ENCODE data around the gene CXCL14.

CXCL14 gene

DNA sequence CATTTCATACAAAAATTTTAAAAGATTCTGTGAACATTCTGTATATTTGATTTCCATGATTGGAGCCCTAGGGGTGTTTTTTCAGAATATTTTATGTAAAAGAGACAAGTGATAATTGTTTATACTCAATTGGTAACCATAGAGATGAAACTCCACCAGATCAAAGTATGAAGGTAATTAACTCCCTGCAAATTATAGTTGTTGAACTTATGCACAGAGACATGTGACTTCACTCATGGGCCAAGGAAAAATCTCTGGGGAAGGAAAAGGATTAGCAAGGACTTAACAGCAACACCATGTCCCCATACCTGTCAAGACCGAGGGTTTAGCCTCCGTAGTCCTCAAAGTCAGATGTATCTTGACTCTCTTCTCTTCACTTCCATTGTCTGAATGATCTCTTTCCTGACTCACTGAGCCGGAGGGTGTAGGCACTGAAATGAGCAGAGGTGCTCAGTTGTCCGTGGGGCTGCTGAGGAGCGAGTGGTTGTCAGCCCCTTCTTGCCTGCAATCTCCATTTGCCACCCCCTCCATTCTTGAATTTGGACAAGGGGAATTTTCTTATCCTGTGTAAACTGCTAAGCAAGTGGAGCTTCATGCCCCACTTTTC lies 17.5 kb upstream of the CXCL14 start:
- no peak for DNase-seq

DNA sequence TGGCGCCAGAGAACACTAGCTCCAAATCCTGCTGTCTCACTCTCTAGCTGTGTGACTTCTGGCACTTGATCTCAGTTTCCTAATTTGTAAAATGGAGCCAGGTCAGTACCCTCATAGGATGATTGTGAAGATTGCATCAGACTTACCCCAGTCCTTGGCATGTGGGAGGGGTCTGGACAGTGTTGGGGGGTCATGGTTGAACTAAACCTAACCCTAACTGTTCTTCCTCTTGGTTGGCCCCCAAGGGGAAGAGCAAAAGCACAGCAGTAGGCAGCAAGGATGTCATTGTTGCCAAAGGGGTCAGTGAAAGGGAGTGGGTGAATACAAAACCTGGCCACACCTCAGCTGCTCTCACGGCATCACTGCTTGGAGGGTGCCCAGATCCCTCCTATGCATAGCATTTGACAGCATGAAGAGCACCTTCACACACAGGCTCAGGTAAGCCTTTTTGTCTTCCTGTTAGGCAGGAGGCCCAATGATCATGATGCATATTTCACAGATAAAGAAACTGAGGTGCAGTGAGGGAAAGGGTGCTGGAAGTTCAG lies 15.7 kb upstream of the CXCL14 start:
- no peak for DNase-seq

DNA sequence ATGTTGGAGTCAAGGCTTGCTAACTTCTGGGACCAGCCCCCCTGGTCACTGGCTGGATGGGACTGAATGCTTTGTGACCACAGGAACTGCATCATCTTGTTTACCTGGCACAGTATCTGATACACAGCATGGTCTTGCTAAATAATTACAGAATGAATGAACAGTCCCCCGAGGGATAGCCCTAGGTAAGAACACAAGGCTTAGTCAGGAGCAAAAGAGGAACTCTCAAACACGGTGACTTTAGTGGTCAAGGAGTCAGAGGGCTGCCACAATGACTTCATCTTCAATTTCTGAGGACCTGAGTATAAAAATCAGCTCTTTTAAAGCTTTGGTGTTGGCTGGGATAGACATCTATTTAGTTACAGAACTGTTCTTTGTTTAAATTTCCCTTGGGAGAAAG lies 15.1 kb upstream of the CXCL14 start:
- no peak for DNase-seq

DNA sequence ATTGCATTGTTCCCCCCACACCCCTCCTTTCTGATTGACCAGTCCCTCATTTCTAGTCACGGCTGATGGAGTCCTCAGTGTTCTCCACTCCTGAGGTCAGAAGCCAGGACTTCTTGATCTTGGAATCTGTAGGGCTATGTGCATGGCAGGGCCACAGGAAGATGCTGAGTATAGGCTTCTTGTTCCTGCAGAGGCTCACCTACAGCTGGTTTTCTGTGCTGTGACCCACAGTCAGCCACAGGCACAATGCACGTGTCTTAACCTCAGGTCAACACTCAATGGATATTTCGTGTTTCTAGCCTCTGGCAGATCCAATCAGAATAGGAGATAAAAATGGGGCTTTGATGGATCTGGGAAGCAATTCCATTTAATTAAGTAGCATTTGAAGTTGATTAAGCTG lies 14.3 kb upstream of the CXCL14 start:
- no peak for DNase-seq

DNA sequence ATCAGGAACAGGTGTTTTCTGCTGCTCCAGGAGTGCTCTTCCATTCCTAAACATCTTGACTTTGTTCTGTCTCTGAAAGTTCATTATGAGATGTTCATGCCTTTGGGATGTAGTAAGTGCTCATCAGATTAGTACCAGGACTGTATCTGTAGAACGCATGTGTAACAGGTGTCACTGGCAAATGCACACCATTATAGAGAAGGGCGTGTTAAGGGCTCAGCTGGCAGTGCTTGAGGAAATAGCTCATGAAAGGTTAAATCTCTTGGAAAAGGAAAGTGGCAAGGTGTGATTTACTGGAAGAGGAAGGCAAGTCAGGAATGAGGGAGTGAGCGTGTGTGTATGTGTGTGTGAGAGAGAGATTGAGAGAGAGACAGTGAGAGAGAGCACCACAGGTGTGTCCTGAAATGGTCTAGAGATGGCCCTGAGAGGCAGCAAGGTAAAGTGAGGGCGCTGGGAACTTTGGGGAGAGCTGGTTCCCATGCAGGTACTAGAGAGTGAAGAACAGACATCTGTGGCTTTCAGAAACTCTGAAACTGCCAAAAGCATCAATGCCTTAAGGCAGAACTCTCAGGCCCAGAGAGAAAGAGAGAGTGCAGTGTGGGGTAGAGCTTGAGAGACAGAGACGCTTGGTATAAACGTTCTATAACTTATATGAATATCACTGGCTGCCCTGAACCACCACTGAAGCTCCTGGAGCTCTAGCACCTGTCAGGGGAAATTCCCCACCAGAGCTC lies 13.7 kb upstream of the CXCL14 start:
- DNase-seq: no peak

DNA sequence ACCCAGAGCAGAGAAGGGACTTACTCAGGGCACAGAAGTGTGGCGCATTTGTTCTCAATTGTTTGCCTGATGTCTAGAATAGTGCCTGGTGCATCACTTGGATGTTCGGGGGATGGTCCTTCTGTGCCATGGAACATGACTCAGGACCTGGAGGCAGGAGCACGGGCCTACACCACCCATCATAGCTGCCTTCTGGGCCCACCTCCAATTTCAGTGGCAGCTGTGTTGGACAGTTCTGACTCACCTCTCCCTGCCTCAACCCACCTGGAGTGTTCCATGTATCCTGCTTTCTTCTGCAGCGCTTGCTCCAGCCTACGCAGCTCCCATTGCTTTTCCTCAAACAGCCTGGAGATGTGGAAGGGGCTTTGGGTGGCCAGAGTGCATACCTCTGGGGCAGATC lies 12.5 kb upstream of the CXCL14 start:
- DNase-seq: no peak

DNA sequence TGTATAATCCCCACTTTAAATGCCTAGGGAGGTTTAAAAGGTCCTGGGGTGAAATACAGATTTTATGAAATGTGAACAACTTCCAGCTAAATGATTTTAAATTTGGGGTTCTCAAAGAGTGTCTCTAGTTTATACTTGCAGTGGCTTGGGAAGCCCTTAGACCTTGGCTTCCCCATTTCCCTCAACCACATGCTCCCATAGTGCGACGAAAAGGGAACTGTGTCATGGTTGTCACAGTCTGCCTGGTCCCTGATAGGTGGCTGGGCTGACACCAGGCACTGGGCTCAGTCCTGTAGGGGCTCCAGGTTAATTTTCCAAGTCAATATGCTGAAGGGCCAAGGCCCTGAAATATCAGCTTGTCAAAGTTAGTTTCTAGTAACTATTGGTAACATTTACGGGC lies 10.4 kb upstream of the CXCL14 start:
- no peak for DNase-seq

DNA sequence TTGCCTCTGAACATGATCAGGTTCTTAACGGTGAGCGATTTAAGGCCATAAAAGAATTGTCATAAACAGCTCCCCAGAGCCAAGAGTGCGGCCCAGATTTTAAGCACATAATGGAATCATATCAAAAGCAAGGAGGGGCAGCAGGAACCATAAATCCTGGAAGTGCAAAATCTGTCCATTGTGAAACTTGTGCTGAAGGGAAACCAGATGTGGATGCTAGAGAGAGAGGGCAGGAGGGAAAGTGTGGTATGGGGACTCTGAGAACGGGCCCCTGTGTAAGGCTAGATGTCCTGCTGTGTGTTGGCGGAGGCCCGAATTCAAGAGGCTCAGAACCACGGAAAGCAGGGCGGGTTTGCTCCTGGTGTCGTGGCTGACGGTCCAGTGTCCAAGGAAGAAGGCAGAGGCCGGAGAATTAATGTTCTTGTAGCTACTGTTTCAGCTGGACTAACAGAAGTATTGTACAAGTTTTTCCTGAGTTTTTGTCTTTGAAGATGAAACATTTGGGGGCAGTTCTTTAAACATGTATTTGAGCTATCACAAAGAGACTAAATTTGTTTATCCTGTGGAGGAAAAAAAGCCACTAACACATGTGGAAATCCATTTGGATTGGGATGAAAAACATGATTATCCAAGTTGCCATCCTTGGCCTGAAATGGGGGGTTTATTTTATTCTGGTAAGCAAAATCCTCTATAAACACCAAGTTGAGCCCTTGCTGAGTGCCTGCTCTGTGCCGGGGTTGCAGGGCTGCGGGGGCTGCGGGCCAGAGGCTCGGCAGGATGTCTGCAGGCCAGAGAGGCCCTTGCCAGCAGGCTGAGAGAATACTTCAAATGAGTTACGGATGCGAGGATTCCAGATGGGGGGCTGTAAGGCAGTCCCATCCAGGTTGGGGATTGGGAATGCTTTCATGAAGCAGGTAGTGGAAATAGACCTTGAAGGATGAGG lies 9.2 kb upstream of the CXCL14 start:
- no peak for DNase-seq

DNA sequence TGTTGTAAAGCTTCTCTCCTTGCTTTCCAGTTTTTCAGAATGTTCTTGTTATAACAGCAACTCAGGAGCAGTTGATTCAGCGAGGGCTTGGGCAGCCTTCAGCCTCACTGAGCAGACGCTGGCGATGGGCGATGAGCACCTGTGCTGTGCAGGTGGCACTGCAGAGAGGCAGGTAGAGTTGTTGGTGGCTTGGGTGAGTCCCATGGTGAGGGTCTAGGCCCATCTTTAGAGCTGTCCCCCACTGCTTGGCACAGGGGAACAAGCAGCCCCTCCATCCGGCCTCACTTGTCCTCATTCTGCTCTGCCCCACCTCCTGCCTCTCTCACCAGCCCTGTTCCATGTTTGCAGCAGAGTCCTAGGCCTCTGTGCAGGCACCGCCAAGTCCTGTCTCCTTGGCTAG lies 6.1 kb upstream of the CXCL14 start:
- DNase-seq: no peak

DNA sequence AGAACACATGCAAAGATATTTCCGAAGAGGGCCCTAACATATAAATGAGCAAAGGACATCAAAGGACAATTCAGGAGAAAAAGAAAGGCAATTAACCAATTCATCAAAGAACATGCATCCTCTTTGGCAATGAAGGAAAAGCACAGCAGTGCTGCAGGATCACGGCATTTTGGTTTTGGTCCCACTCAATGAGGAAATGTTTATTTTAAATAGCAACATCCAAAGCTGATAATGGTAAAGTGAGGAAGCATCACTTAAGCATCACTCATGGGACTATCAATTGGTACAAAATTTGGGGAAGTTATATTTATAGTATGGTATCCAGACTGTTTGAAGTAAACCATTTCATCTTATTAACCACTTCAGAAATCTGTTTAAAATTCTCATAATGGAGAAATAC lies 5.5 kb upstream of the CXCL14 start:
- DNase-seq: no peak

DNA sequence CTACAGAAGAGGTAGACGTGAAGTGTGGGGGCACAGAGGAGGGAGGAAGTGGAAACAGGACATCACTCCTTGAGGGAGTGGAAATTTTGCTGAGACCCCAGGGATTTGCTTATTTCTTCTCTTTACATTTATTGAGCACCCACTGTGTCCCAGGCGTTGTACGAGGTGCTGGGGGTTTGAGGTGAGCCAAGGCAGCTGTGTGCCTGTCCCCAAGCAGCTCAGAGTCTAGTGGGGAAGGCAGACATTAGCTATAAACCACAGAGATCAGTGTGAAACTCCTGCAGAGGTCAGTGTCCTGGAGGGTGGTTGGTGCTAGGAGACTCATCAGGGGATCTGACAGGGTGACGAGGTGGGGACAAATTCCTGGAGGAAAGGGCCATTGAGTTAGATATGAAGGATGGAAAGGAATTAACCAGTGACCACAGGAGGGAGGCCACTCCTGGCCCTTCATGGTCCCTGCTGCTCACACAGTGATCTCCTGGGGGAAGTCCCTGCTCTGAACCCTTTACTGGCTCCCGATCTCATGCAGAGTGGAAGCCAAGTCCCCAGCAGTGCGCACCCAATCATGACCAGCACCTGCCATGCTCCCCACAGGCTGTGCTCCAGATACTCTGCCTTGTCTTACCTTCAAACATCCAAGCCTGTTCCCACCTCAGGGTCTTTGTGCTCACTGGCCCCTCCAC lies 3.4 kb upstream of the CXCL14 start:
- DNase-seq: no peak

DNA sequence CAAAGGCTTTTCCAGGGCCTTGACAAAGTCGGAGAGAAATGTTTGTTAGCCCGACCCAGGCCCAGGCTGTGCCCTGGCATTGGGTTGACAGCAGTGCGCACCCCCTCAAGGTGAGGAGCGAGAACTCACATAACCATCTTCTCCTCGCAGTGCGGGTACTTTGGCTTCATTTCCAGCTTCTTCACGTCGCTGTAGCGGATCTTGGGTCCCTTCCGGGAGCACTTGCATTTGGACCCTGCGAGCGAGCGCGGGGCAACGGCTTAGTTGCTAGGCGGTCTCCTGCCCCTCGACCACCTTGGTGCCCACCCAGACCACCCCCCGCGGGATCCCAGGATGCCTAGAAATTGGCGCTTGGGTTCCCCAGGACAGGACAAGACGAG lies 496 bp downstream of the CXCL14 start:
- DNase-seq: no peak

DNA sequence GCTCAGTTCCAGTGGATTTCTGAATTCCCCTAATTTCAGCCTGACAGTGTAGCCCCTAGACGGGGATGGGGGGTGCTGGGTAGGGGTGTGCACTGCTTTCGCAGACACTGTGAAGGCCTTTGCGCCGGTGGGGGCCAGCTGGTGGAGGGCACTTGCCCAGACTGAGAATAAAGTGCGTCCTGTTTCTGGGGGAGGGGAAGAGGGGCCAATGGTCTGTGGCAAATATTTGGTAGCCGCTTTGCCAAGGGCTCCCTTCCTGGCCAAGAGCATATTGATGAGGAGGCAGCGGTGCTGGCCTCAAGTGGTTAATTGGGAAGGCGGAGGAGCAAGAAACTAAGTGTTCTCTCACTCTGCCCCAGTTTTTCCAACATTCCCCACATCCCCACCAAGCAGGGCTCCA lies 1.4 kb downstream of the CXCL14 start:
- no peak for DNase-seq

DNA sequence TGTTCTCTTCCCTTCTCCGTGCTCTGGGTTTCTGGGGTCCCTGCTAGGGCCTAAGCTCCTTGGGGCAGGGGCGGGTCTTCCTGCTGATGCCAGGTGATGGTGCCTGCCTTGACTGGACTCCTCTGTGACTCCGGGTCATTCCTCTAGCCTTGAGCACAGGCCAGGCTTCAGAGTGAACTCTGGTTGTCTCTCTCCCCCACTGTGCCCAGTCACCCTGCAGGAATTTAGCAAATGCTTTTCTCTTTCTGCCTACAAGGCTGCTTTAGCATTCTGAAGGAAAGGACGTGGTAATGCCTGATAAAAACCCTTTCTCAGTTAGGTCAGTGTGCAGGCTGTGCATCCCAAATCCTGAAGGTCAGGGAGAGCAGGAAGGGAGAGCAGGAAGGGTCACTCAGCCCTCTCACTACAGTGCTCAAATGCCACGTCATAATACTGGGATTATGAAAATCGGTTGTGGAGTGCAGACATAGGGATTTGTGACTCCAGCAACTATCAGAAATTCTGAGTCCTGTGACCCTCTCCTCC lies 2.7 kb downstream of the CXCL14 start:
- no peak for DNase-seq

DNA sequence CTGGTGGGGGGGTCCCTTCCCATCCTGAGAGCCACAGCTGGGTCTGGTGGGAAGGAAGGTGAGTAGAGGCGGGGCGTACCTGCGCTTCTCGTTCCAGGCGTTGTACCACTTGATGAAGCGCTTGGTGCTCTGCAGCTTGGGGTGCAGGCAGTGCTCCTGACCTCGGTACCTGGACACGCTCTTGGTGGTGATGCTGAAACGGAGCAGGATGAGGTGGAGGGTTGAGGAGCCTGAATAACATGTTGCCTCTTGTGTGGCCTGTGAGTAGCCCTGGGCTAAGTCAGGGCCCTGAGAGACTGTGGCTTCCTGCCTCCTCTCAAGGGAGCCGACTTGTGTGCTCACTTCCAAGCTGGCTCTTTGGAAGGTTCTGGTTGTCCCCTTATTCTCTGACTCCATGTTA lies 4.3 kb downstream of the CXCL14 start:
- DNase-seq: no peak

DNA sequence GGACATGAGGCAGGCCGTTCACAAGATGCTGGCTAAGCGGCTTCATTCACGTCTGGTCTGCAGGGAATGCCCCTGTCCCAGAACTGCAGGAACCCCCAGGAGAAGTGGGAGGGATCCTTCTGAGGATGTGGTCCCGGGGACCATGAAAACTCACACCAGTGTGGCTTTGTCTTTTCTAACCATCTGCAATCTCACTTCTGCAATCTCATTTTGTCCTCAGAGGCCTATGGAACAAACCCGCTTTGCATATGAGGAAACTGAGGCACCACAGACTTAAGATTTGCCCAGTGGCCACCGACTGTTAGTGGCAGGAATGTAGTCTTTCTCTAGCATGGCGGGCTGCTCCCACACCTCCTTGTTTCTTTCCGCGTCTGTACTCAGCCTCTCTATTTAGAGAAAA lies 6.9 kb downstream of the CXCL14 start:
- no peak for DNase-seq

DNA sequence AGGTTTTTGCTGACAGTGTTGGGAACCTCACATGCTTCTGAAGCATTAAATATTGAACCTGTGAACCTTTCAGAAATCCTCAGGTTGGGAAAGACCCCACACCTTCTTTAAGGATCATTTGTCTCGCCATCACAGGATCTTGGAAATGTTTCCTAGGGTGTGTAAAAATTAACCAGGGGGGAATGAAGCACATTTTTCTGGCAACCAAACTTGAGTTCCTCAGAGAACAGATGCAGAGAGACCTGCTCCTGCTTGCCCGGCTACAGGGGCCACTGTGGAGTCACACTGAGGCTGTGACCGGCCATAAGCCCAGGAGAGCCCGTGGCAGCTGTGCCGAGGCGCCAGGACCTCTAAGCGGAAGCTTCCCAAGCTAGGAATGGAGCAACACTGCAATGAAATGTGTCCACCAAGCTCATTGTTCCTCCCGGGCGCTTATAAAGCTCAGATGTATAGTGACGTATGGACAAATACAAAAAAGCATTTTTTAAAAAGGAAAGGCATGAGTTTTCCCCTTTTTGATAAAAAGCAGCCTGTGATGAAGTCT lies 7.7 kb downstream of the CXCL14 start:
- DNase-seq: no peak

DNA sequence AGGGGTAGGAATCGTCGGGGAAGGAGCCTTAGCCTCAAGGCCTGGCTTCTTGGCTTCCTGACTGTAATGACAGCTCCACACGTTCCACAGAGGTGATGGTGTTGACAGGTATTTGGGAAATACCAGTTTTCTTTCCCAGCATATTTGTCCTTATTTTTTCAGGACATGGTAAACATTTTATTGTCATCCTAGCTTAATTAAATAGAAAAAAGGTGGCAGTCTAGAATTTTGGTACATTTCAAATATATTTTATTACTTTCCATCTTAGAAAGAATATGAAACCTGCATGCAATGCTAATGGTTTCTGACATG lies 8.4 kb downstream of the CXCL14 start:
- DNase-seq: no peak

DNA sequence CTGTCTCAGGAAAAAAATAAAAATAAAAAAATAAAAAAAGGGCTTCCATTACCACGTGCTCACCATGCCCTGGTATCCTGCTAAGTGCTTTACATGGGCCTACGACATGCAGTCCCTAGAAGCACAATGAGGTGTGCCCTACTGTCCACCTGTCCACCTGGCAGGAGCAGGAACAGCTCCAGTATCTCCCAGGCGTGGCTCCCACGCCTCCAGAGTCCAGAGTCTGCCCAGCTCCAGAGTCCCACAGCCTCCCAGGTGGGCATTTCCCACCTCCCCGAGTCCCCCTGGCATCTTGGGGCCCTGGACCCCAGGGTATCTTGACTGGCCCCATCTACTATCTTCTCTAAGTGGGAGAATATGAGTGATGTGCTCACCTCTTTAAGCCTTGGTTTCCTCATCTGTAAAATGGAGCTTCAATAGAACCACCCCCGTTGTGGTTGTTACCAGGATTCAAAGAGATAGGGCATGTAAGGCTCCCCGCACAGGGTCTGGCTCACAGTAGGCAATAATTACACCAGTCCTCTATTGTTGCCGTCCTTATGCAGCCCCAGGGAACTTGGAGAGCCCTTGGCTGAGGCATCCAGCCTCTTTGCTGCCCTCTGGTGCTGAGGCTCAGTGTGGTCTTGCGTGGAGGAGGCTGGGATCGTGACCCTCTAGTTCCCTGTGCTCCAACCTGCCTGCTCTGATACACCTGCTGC lies 8.9 kb downstream of the CXCL14 start:
- no peak for DNase-seq

DNA sequence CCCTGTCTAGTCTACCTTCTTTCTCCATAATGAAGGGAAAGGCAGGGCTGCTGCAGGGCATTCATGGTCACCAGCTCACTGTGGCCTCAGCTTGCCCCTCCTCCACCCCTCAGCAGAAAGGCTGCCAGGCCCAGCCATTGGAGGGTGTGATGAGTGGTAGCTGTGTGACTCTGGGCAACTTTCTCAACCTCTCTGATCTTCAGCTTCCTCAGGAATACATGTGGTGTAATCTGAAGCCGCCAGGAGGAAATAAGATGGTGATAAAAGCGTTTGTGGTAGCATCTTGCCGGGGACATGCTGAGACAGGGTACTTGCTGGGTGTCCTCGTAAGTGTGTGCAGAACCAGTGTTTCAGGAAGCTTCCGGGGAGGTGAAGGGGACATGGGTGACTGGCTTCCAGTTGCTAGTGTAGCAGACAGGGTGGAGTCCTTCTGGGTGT lies 9.8 kb downstream of the CXCL14 start:
- DNase-seq: no peak

DNA sequence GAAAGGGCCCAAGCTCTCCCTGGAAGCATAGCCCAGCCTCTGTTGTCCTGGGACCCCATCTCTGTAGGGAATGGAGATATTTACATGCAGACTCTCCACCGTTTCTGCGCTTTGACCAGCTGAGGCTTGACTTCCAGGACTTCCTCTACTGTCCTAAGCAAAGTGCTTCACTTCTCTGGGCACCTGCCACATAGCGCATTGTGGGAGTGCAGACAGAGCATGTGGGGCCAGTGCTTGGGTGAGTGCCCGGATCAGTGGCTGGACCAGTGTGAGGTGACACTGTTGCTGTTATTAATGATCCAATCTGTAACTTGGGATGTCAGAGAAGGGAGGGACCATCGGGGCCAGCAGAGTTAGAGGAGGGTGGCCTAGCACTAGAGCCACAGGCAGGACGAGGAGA lies 10.5 kb downstream of the CXCL14 start:
- DNase-seq: no peak

DNA sequence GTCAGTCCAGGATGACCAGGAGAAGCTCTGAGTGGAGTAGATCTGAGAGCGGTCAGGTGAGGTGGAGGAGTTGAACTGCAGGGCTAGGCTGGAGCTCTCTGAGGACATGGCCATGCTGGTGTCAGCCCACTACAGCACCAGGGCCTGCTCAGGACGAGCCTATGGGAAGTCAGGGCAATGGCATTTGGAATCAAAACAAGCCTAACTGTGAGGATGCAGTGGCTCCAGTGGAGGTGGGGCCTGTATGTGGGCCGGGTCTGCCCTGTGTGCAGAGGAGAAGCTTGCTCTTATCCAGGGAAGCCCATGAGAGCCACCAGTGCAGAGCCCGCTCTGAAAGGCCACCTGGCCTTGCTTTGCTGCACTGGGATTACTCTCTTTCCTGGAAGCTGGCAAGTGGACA lies 11.1 kb downstream of the CXCL14 start:
- no peak for DNase-seq
